Activated gamma-delta T cell (primary cell): ENCODE results near the gene HDAC11.

ENCODE experiments used
- DNase-seq: peaks from one replicate; lab custom pipeline; 2025; lab: John Stamatoyannopoulos, UW

The HDAC11 gene

DNA sequence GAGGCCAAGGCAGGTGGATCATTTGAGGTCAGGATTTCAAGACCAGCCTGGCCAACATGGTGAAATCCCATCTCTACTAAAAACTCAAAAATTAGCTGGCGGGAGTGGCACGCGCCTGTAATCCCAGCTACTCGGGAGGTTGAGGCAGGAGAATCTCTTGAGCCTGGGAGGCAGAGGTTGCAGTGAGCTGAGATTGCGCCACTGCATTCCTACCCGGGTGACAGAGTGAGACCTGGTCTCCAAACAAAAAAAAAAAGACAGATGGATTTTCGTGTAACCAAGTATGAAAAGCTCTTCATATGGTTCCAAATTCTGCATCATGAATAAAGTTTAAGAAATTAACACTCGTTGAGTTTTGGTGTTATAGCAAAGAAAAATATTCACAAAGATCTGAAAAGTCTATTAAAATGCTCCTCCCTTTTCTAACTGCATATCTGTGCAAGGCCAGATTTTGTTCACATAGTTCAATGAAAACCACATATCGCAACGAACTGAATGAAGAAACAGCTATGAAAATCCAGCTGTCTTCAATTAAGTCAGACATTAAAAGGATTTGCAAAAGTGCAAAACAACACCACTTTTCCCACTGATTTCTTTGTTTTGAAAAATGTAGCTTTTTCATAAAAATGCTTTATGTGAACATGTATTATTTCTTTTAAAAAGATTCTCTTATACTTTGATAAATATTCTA is 45.0 kb downstream of the HDAC11 start:
- no peak for DNase-seq

GRCh38 chr3:13525827-13526625 is 45.9 kb downstream of the HDAC11 start:
- no peak for DNase-seq

GRCh38 chr3:13526626-13526949 is 46.5 kb downstream of the HDAC11 start:
- no peak for DNase-seq

DNA sequence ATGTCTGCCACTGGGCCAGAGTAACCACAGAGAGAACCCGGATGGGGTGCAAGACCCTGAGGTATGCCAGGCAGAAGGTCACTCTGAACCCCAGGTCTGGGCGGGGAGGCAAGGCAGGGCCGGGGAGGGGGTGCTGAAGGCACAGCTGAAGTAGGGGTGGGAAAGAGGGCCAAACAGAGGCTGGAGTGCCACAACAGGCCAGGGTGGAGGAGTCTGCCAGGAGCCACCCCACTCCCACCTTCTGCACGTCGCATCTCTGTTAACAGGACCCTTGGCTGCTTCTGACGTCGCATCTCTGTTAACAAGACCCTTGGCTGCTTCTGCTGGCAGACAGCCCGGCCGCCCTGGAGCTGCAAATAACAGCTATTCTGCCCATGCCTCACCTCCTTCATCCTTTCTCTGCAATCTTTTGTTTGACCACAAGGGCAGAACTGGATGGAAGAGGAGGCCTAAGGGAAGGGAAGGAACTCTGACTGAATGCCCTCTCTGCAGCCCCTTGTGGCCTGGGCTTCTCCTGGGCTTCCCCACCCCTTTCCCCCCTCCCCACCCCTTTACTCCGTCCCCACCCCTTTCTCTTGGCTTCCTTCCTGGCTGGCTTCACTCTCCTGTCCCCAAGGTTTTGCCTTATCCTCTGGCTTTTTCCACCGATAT is 48.2 kb downstream of the HDAC11 start:
- DNase-seq: no peak

DNA sequence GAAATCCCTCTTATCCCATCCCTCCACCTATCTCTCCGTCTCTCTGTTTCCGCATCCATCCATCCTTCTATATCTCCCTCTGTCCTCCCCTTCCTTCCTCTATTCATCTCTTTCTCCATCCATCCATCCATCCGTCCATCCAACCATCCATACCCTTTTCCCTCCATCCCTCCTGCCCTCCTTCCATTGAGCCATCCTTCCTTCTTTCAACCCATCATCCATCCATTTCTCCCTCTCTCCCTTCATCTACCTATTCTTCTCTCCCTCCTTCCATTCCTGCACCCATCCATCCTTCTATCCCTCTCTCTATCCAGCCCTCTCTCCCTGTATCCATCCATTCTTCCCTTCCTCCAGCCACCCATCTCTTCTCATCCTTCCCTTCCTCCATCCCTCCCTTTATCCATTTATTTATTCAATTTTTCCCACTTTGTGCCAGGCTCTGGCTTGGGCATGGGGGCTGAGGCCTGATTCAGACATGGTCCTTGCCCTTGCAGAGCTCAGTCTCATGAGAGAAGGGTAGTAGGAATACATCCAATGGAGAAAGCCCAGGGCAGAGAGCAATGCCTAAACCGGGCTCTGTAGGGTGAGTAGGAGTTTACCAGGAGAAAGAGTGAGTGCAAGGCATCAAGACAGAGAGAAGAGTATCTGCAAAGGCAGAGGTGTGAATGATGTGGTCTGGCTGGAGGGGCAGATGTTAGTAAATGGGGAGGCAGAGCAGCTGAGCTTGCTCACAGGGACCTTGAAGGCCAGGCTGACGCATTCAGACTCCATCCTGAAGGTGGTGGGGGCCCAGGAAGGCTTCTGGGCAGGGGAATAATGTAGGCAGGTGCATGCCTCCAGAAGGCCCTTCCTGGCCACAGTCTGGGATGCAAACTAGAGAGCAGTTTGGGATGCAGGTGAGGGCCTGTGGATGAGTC is 49.3 kb downstream of the HDAC11 start:
- no peak for DNase-seq

GRCh38 chr3:13530241-13531009 is 50.3 kb downstream of the HDAC11 start:
- no peak for DNase-seq

DNA sequence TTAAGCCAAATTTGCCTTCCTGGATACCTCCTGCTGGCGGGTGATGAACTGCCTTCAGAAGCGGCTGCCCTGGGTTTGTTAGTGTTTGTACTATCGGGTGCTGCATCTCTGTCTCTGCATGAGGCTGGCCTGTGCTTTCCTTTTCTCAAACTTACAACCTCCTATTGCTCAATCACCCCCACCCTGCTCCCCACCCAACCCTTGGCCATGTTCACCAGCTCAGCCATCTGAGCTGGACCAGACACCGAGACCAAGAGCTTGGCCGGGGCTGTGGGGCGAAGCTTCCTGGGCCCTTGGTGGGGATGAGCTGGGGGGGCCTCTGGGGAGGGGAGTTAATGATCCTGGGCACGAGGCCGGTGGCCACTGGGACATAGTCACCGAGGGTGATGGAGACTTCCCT is 52.0 kb downstream of the HDAC11 start:
- no peak for DNase-seq

GRCh38 chr3:13532631-13533030 is 52.5 kb downstream of the HDAC11 start:
- DNase-seq: no peak

GRCh38 chr3:13533885-13534301 is 53.8 kb downstream of the HDAC11 start:
- no peak for DNase-seq

DNA sequence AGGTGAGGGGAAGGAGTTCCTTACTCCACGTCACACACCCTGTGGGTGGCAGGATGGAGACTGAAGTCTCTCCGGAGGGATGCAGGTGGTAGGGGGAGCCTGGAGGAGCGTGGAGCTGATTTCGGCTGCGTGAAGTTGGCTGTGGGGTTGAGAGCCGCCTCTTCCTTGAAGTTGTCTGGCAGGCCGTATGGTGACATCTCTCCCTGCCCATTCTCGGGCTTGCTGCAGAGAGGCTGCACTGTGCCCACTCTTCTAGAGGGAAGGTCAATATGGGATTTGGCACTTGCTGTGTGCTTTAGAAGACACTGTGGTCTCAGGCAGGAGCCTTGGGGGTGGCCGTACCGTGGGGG is 55.4 kb downstream of the HDAC11 start:
- DNase-seq: no peak

- DNase-seq: no peak
Measured at GRCh38 chr3:13535905-13536304, 55.8 kb downstream of the HDAC11 start.

- no peak for DNase-seq
Measured at GRCh38 chr3:13536432-13536831, 56.3 kb downstream of the HDAC11 start.

DNA sequence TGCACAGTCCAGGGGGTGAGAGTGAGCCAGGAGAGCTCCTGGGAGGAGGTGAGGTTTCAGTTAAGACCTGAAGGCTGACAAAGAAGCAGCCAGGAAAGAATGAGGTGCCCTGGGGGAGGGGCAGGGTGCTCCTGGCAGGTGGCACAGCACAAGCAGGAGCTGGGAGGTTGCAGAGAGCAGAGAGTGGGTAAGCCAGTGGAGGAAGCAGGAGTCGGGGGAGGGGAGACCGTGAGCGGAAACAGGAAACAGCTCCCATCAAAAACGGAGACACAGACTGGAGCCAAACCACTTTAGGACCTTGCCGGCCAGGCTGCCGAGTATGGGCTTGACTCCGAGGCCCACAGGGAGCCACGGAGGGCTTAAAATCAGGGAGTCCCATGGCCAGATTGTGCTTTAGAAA is 56.7 kb downstream of the HDAC11 start:
- no peak for DNase-seq

DNA sequence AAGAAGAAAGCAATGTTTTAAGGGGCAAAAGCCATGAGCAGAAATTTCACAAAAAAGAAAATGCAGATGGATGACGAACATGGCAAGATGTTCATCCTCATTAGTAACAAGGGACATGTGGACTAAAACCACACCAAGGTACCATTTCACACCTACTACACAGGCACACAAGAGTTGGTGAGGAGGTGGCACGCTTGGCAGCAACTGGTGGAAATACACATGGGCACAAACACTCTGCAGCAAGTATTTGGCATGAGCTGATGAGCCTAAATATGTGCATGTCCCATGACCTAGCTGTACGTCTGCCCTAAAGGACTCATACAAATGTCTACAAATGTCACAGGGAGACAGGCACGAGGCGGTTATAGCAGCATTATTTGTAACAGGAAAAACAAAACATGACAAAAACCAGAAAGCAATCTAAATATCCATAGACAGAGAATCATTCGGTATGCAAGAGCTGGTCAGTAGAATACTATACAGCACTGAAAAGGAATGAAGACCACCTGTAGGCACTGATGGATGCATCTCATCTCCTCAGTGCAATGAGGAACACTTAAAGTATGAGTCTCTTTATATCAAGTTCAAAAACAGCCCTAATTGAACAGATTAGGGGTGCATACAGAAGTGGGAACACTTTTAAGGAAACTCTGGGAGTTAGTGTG is 57.3 kb downstream of the HDAC11 start:
- DNase-seq: no peak

GRCh38 chr3:13537909-13538296 is 57.8 kb downstream of the HDAC11 start:
- no peak for DNase-seq

DNA sequence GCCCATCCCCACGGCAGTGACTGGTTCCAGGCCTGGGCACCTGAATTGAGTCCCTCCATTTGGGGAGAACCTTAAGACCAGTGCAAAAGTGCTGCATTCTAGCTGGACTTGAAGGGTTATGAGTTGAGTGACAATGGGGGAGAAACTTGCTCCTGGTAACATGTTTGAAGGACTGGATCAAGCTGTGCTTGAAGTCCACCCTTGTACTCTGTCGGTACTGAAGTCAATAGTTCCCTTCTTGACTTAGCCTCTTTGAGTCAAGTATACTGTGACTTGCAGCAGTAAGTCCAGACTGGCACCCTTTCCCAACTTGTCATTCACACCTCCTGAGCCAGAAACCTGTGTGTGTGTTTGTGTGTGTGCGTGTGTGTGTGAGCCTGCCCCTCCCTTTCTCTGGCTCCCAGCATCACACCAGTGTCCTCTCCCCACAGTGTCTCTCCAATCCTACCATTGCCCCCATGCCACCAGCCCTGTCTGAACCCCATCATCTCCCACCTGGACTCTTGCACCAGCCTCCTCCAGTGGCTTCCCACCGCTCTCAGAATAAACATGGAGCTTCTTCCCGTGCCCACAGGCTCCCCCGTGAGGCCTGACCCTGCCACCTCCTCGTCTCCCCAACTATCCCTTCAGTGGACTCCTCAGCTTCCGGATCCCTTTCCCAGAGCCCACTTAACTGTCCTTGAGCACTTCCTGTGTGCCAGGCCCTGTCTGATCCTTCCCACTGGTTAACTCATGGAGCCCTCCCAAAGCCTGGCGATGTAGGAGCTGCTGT is 58.6 kb downstream of the HDAC11 start:
- no peak for DNase-seq

DNA sequence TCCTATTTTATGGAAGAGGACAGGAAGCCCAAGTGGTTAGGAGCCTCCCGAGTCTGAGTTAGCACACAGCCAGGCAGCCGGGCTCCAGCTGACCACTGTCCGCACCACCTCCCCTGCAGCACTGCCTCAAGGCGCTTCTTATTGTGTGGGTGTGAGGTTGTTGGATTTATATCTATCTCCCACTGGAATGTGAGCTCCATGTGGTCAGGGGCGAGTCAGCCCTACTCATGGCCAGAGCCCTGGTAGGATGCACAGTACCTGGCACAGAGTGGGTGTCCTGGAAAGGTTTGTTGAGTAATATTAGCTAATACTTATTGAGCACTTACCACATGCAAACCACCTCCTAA is 59.2 kb downstream of the HDAC11 start:
- no peak for DNase-seq

DNA sequence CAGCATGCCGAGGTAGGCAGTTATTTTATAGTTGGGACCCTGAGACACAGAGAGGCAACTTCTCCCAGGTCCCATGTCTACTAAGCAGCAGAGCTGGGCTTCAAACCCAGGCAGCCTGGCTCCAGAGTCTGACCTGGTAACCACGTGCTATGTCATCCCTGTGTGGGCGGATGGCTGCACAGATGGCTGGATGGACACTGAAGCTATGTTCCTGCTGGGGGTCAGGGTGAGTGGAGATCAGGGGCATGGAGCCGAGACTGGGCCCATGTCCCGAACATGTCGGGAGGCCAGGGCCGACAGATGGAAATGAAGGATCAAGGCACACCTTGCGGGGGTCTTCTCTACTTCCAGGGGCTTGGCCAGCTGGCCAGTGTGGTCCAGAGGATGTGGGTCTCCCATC is 59.6 kb downstream of the HDAC11 start:
- no peak for DNase-seq

DNA sequence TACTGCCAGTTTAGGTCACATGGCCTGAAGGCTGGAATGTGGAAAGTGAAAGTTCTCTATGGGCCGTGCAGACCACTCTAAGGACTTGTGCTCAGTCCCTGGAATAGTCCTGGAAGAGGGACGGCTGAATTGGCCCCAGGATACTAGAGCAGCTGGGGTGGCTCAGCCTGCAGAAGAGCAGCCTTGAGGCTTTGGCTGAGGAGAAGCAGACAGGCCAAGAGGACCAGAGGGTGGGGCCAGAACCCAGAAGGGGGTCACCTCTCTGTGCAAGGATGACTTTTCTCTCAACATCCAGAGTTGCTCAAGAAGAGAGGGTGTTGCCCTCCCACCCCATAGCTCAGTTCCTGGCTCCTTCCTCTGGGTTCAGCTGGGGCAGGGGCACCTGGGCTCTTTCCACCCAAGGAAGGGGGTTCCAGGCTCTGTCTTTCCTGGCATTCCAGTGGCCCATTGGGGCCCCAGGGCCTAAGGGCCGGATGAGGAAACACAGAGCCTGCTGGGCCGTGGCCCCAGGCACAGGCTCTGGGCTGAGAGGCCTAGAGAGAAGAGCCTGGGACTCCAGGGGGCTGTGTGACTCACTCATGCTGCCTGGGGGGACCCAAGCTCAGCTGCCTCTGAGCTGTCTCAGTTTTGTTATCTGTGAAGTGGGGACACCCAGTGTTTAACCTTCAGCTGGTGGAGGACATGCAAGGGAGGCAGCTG is 60.3 kb downstream of the HDAC11 start:
- no peak for DNase-seq

DNA sequence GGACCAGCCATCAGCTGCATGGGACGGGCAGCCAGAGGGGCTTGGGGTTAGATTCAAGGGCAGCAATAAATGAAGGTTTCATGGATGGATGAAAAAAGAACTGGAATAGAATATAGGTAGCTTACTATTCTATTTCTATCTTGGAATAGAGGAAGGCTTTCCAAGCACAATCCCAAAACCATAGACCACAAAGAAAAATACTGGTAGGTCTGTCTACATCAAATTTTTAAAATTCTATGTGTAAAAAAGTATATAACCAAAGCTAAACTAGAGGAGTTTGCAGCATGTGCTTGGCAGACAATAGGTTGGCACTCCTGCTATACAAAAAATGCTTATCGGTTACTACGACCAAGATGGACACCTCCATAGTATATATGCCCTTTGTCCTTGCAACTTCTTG is 61.6 kb downstream of the HDAC11 start:
- no peak for DNase-seq
